Measurements from ENCODE around the gene ACSS1. TPM values are rescaled to one million over a fixed set of nuclear protein-coding genes. Genes with fewer than 3 reads are reported as not detected.

The ACSS1 gene
- total RNA-seq, 1 donor from 2014 or later = 0.27 TPM

DNA sequence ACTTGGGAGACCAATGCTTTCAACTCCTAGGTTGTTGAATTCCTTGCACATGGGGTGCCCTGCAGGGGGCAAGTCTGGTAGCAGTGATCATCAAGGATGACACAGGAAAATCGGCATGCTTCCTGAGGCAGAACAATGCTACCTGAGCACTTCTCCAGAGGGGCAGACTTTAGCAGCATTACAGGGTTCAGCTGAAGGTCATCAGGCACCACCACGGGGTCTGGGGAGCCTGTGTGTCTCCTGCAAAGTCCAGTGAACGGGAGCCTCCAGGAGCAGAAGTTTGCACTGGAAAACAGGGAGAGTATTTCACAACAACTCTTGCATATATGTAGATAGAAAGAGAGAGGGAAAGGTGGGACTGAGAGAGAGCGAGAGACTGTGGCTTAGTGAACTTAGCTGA is 13.8 kb upstream of the ACSS1 start:
- Mint-ChIP-seq H3K4me3 (ENCODE audit: unreplicated experiment) (no peak overlapping the region), H3K36me3 (ENCODE audit: low read depth, unreplicated experiment) (no peaks in the 10 kb centered on the region), H3K4me1 (ENCODE audit: low read depth, unreplicated experiment) (peaks cover 2% of the 10 kb centered on the region), H3K9me3 (ENCODE audit: unreplicated experiment) (no peaks in the 10 kb centered on the region), H3K27me3 (ENCODE audit: low read depth, unreplicated experiment) (peaks cover 63% of the 10 kb centered on the region), H3K27ac (ENCODE audit: unreplicated experiment) (no peak overlapping the region)
- Histone ChIP-seq H3K36me3 (ENCODE audit: insufficient read depth, low read length) (no peaks in the 10 kb centered on the region), H3K9me3 (ENCODE audit: insufficient read depth, low read depth, low read length) (no peaks in the 10 kb centered on the region), H3K4me2 (ENCODE audit: low read length) (no peak overlapping the region), H3K9ac (ENCODE audit: low read length) (no peak overlapping the region), H4K20me1 (ENCODE audit: insufficient read depth, low read length) (peaks cover 8% of the 10 kb centered on the region), H3K4me1 (ENCODE audit: insufficient read depth, low read length) (no peaks in the 10 kb centered on the region), H3K27me3 (ENCODE audit: insufficient read depth, low read length) (peaks cover 72% of the 10 kb centered on the region), H3K4me3 (ENCODE audit: insufficient read depth, low read depth, low read length) (no peak overlapping the region), H2AFZ (ENCODE audit: low read depth, low read length) (no peak overlapping the region), H3K27ac (ENCODE audit: low read depth, low read length) (no peak overlapping the region), H3K79me2 (ENCODE audit: insufficient read depth, low read length) (no peaks in the 10 kb centered on the region)
- no peak for TF ChIP-seq EZH2 (IDR thresholded peaks at IDR 0.05; ENCODE audit: insufficient read depth, low read length)
- TF ChIP-seq, protein P1, sequence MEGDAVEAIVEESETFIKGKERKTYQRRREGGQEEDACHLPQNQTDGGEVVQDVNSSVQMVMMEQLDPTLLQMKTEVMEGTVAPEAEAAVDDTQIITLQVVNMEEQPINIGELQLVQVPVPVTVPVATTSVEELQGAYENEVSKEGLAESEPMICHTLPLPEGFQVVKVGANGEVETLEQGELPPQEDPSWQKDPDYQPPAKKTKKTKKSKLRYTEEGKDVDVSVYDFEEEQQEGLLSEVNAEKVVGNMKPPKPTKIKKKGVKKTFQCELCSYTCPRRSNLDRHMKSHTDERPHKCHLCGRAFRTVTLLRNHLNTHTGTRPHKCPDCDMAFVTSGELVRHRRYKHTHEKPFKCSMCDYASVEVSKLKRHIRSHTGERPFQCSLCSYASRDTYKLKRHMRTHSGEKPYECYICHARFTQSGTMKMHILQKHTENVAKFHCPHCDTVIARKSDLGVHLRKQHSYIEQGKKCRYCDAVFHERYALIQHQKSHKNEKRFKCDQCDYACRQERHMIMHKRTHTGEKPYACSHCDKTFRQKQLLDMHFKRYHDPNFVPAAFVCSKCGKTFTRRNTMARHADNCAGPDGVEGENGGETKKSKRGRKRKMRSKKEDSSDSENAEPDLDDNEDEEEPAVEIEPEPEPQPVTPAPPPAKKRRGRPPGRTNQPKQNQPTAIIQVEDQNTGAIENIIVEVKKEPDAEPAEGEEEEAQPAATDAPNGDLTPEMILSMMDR (IDR thresholded peaks at IDR 0.05; ENCODE audit: insufficient read depth, low read depth, low read length) = no peak
- no peak for FAIRE-seq
- no peak for DNase-seq (ENCODE audit: low read depth)

DNA sequence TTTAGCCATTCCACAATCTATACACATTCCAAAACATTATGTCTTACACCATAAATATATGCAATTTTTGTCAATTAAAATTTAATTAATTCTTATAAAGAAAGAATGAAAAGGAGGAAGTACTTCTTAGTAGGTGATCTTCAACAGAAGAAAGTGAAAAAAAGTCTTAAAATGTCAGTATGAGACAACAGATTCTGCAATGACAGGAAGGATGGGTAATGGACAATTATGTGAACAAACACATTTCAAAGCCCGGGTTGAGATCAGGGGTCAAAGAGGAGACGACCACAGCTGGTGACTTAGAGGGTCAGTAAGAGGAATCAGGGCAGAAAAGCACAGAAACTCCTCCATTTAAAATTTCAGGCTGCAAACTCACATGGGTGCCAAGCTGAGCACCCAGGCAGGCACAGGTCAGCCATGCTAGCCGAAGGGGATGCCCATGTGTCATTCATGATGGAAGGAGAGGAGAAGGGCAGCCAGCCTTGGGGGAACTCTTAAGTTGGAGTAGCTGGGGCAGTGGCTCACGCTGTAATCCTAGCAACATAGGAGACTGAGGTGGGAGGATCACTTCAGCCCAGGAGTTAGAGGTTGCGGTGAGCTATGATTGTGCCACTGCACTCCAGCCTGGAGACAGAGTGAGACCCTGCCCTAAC is 13.0 kb upstream of the ACSS1 start:
- Histone ChIP-seq H3K9me3 (ENCODE audit: insufficient read depth, low read depth, low read length) (no peaks in the 10 kb centered on the region), H3K4me3 (ENCODE audit: insufficient read depth, low read depth, low read length) (no peak overlapping the region), H3K9ac (ENCODE audit: low read length) (no peak overlapping the region), H2AFZ (ENCODE audit: low read depth, low read length) (no peak overlapping the region), H4K20me1 (ENCODE audit: insufficient read depth, low read length) (peaks cover 8% of the 10 kb centered on the region), H3K27me3 (ENCODE audit: insufficient read depth, low read length) (peaks cover 69% of the 10 kb centered on the region), H3K27ac (ENCODE audit: low read depth, low read length) (no peak overlapping the region), H3K4me1 (ENCODE audit: insufficient read depth, low read length) (no peaks in the 10 kb centered on the region), H3K4me2 (ENCODE audit: low read length) (no peak overlapping the region), H3K79me2 (ENCODE audit: insufficient read depth, low read length) (no peaks in the 10 kb centered on the region), H3K36me3 (ENCODE audit: insufficient read depth, low read length) (no peaks in the 10 kb centered on the region)
- no peak overlapping the region for H3K27ac Mint-ChIP-seq (ENCODE audit: unreplicated experiment)
- peaks cover 2% of the 10 kb centered on the region for H3K4me1 Mint-ChIP-seq (ENCODE audit: low read depth, unreplicated experiment)
- H3K27me3 Mint-ChIP-seq (ENCODE audit: low read depth, unreplicated experiment) = peaks cover 62% of the 10 kb centered on the region
- DNase-seq (ENCODE audit: low read depth) (no peak), FAIRE-seq (no peak)
- H3K36me3 Mint-ChIP-seq (ENCODE audit: low read depth, unreplicated experiment) = no peaks in the 10 kb centered on the region
- TF ChIP-seq, protein P1 (IDR thresholded peaks at IDR 0.05; ENCODE audit: insufficient read depth, low read depth, low read length) = no peak
- no peak for TF ChIP-seq EZH2 (IDR thresholded peaks at IDR 0.05; ENCODE audit: insufficient read depth, low read length)
- H3K4me3 Mint-ChIP-seq (ENCODE audit: unreplicated experiment) = no peak overlapping the region
- no peaks in the 10 kb centered on the region for H3K9me3 Mint-ChIP-seq (ENCODE audit: unreplicated experiment)

All from astrocyte (in vitro differentiated cells and primary cell).